K562 (cell line): ENCODE data around the gene PKLR. TPM values are rescaled to one million over a fixed set of nuclear protein-coding genes. Genes with fewer than 3 reads are reported as not detected.

ENCODE experiments used
- ADNP ChIP-seq: fragments of 200-800 bp; sonication (Bioruptor generic); IDR thresholded peaks from 2 replicates; pipeline ENCODE4 v1.6.1; 2016; ENCODE audit warnings: missing genetic modification characterization, missing compliant biosample characterization
- BCOR ChIP-seq: fragments of 450-650 bp; IDR thresholded peaks from 2 replicates; pipeline ENCODE4 v1.6.1; 2016
- FOXA1 ChIP-seq: fragments of 450-650 bp; IDR thresholded peaks from 2 replicates; pipeline ENCODE4 v1.6.1; 2016; ENCODE audit warnings: mild to moderate bottlenecking, borderline replicate concordance
- HSF4 ChIP-seq: fragments of 250-450 bp; sonication (Bioruptor Pico); IDR thresholded peaks from 2 replicates; pipeline ENCODE4 v2.1.2; 2022; ENCODE audit warnings: mild to moderate bottlenecking, moderate library complexity, borderline replicate concordance
- KAT2B ChIP-seq: IDR thresholded peaks from one replicate; pipeline ENCODE4 v1.6.1; 2012; ENCODE audit warnings: low read depth, mild to moderate bottlenecking, control low read depth, inconsistent platforms, low read length, moderate library complexity
- KHSRP ChIP-seq: fragments of 450-650 bp; IDR thresholded peaks from 2 replicates; pipeline ENCODE4 v1.6.1; 2017
- MAFF ChIP-seq: IDR thresholded peaks from 2 replicates; pipeline ENCODE4 v1.6.1; 2012; ENCODE audit warnings: low read length, improper control_type of control experiment
- MCM7 ChIP-seq, 2 experiments: fragments of 450-650 bp; IDR thresholded peaks; 2 replicates each; pipeline ENCODE4 v1.6.1; 2016 to 2018
- MEF2D ChIP-seq: conservative IDR thresholded peaks from 2 replicates; pipeline ENCODE4 v1.6.1; 2016; ENCODE audit warnings: low read depth, missing genetic modification characterization, missing compliant biosample characterization
- MTF1 ChIP-seq: fragments of 250-450 bp; sonication (Bioruptor Pico); IDR thresholded peaks from 2 replicates; pipeline ENCODE4 v1.9.0; 2021; ENCODE audit warnings: moderate library complexity, mild to moderate bottlenecking, inconsistent platforms, borderline replicate concordance
- NCOA6 ChIP-seq: fragments of 450-650 bp; IDR thresholded peaks from 2 replicates; pipeline ENCODE4 v1.6.1; 2017; ENCODE audit warnings: mild to moderate bottlenecking
- POLR3G ChIP-seq: IDR thresholded peaks from 2 replicates; pipeline ENCODE4 v1.6.1; 2011; ENCODE audit not compliant: insufficient read length, insufficient replicate concordance; ENCODE audit errors: extremely low read depth
- RAD21 ChIP-seq, 2 experiments: fragments of 250-450 bp in 1 of 2; fragments of 450-650 bp in 1 of 2; sonication (Bioruptor Pico) in 1 of 2; formaldehyde crosslinking in 1 of 2; IDR thresholded peaks in 1 of 2; conservative IDR thresholded peaks in 1 of 2; 2 replicates each; pipeline versions ENCODE4 v1.4.0 to v1.8.0; 2020 to 2022; ENCODE audit warnings: mild to moderate bottlenecking in 2 of 2, moderate library complexity in 1 of 2
- RFX1 ChIP-seq: fragments of 450-650 bp; IDR thresholded peaks from 2 replicates; pipeline ENCODE4 v1.6.1; 2016; ENCODE audit warnings: mild to moderate bottlenecking, moderate library complexity
- SMARCA5 ChIP-seq: fragments of 450-650 bp; IDR thresholded peaks from 2 replicates; pipeline ENCODE4 v1.6.1; 2016
- SMARCB1 ChIP-seq: IDR thresholded peaks from 2 replicates; pipeline ENCODE4 v1.6.1; 2011; ENCODE audit warnings: improper control_type of control experiment, low read depth; ENCODE audit not compliant: insufficient read length
- SRSF1 ChIP-seq: fragments of 200-400 bp; formaldehyde crosslinking; IDR thresholded peaks from 2 replicates; pipeline ENCODE4 v1.6.1; 2017; ENCODE audit warnings: mild to moderate bottlenecking, low read depth, low read length, moderate library complexity
- STAT5A ChIP-seq: IDR thresholded peaks from 2 replicates; pipeline ENCODE4 v1.6.1; 2012; ENCODE audit warnings: low read length, inconsistent platforms, borderline replicate concordance
- ZNF124 ChIP-seq: sonication (generic); formaldehyde crosslinking; IDR thresholded peaks from 2 replicates; pipeline ENCODE4 v1.8.1; 2022; ENCODE audit warnings: missing genetic modification reagents
- ZNF197 ChIP-seq: fragments of 200-800 bp; sonication (Bioruptor generic); IDR thresholded peaks from 2 replicates; pipeline ENCODE4 v1.6.1; 2016; ENCODE audit warnings: low read depth, missing genetic modification characterization, missing compliant biosample characterization
- polyA plus RNA-seq, 8 experiments: library from polyadenylated mRNA; depleted of rRNA in 4 of 8; stranded (reverse) in 5 of 8; unstranded in 3 of 8; fragments of >200 nt; fragmentation: Nextera tagmentation in 2 of 8; fragmentation: Illumina TruSeq in 1 of 8; extraction: Ambion mirVana in 2 of 8; extraction: Trizol in 1 of 8; gene quantifications; 2 replicates each; pipeline versions ENCODE4 v1.2.1 to v1.2.3, GENCODE V29; 2011 to 2014; ENCODE audit warnings: inconsistent platforms in 1 of 8, missing spikeins in 1 of 8
- total RNA-seq, 7 experiments: library from RNA; depleted of rRNA in 6 of 7; stranded (reverse); fragments of >200 nt in 6 of 7; fragmentation: Illumina TruSeq in 2 of 7; extraction: Trizol in 2 of 7; gene quantifications; 2 replicates each; pipeline versions ENCODE4 v1.2.1 to v1.2.3, GENCODE V29; 2011 to 2021; ENCODE audit warnings: low replicate concordance in 1 of 7
- TF ChIP-seq, protein P1 (sequence below): fragments of 250-450 bp; sonication (Bioruptor Pico); IDR thresholded peaks from 2 replicates; pipeline ENCODE4 v1.4.0; 2020
- TF ChIP-seq, protein P2 (sequence below): fragments of 250-450 bp; sonication (Bioruptor Pico); IDR thresholded peaks from 2 replicates; pipeline ENCODE4 v1.5.0; 2021; ENCODE audit warnings: mild to moderate bottlenecking, moderate library complexity

The PKLR gene
- total and polyA plus RNA-seq, 9 of the 15 experiments (the other 6 are each of a cell fraction or from before 2014, with no cell fraction given): 10.7 to 78.4 (median 38.2) TPM

DNA sequence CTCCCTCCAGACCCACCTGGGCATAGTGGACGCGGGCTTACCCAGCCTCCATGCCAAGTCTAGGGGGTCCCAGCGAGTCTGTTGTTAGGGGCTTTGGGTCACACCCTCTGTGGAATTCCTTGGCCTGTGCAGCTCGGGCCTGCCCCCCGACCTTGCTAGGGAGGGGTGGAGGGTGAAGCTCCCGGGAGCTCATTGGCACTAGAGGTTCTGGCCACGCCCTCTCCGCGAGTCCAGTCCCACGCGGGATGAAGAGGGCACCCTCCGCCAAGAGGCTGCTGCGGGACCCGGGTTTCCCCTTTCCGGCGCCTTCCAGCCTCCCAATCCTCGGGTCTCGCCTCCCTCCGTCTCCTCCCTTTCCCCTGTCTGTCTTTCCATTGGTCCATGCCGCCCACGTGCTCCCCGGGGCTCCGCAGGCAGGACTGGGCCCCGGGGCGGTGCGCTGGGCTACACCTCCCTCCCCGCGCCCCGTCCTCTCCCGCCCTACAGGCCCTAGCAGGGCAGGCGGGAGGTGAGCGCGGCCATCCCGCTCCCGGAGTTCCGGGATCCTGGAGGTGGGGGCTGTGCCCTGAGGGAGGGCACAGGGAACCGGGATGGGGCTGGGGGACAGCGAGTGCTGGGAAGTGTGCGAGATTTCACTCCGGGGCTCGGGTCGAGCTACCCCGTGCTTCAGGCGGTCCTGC lies 22.9 kb upstream of the PKLR start (continued):
- TF ChIP-seq, protein P1, sequence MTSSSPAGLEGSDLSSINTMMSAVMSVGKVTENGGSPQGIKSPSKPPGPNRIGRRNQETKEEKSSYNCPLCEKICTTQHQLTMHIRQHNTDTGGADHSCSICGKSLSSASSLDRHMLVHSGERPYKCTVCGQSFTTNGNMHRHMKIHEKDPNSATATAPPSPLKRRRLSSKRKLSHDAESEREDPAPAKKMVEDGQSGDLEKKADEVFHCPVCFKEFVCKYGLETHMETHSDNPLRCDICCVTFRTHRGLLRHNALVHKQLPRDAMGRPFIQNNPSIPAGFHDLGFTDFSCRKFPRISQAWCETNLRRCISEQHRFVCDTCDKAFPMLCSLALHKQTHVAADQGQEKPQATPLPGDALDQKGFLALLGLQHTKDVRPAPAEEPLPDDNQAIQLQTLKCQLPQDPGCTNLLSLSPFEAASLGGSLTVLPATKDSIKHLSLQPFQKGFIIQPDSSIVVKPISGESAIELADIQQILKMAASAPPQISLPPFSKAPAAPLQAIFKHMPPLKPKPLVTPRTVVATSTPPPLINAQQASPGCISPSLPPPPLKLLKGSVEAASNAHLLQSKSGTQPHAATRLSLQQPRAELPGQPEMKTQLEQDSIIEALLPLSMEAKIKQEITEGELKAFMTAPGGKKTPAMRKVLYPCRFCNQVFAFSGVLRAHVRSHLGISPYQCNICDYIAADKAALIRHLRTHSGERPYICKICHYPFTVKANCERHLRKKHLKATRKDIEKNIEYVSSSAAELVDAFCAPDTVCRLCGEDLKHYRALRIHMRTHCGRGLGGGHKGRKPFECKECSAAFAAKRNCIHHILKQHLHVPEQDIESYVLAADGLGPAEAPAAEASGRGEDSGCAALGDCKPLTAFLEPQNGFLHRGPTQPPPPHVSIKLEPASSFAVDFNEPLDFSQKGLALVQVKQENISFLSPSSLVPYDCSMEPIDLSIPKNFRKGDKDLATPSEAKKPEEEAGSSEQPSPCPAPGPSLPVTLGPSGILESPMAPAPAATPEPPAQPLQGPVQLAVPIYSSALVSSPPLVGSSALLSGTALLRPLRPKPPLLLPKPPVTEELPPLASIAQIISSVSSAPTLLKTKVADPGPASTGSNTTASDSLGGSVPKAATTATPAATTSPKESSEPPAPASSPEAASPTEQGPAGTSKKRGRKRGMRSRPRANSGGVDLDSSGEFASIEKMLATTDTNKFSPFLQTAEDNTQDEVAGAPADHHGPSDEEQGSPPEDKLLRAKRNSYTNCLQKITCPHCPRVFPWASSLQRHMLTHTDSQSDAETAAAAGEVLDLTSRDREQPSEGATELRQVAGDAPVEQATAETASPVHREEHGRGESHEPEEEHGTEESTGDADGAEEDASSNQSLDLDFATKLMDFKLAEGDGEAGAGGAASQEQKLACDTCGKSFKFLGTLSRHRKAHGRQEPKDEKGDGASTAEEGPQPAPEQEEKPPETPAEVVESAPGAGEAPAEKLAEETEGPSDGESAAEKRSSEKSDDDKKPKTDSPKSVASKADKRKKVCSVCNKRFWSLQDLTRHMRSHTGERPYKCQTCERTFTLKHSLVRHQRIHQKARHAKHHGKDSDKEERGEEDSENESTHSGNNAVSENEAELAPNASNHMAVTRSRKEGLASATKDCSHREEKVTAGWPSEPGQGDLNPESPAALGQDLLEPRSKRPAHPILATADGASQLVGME: no peak
- TF ChIP-seq RFX1: no peak
- no peak for TF ChIP-seq MAFF
- no peak for TF ChIP-seq FOXA1
- no peak for TF ChIP-seq MTF1 (CRISPR knock-in tag)
- TF ChIP-seq ADNP: no peak
- no peak for TF ChIP-seq HSF4 (CRISPR knock-in tag)
- no peak for TF ChIP-seq SRSF1
- TF ChIP-seq MEF2D (tag): no peak
- TF ChIP-seq ZNF124 (CRISPR knock-in tag): no peak
- no peak for TF ChIP-seq SMARCB1
- TF ChIP-seq STAT5A: no peak
- TF ChIP-seq RAD21 (CRISPR knock-in tag; conservative IDR thresholded peaks at IDR 0.05 in 1 of 2, IDR thresholded peaks at IDR 0.05 in 1 of 2): no peak
- TF ChIP-seq MCM7 (IDR thresholded peaks at IDR 0.05): no peak
- TF ChIP-seq BCOR: no peak
- TF ChIP-seq ZNF197 (CRISPR knock-in tag): no peak
- TF ChIP-seq KAT2B: no peak
- TF ChIP-seq KHSRP: no peak
- TF ChIP-seq SMARCA5: no peak
- no peak for TF ChIP-seq POLR3G
- no peak for TF ChIP-seq NCOA6
- TF ChIP-seq, protein P2, sequence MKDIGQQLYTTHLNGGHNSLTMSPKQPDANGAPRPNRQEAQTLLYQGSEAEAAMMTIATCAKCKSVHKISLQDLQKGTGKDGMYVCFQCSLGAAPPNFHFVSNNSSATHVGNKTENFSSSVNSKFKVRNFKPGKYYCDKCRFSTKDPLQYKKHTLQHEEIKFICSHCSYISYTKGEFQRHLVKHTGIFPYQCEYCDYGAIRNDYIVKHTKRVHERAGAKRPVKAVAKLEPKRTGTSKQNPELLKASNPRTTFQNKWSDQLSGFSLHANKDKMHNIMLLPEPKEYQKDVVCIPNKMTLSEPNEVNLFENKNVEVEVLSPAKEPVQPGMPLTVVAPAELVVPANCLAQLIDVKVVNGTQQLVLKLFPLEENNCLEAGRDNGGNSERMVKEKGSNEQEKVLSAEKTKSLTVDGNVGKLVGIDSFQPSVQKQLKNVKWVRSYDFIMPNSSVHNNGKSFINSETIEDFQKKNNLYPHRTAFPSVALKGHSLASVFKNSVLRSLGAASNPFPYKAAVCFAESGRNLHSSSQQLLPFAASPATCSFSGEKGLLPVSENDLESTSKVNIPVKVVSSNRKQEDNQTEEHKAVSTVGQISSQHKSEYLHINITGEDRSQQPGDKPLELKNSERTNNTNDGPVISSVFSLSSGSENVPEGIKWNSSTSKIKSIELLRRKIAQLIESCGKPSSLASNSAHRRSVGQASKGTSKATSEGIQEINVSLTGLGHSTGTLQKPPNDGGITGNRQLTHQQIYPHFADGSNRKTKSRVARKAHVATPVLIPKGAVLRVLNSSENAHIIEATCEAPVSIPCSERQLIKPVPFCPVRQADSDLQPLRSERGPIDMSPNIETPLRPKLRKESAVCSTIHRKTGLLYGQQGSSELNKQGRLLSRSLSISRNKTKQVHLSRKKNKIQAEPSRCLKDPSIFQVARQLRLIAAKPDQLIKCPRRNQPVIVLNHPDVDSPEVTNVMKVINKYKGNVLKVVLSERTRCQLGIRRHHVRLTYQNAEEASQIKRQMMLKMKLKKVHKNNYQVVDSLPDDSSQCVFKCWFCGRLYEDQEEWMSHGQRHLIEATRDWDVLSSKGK (CRISPR knock-in tag): no peak
